Retinal pigment epithelial cell (primary cell): ENCODE results near the gene ITGA8.
"Not testable (repeated sequence)": the region's sequence is repeated elsewhere in the genome, so short reads cannot be mapped to it uniquely, and the experiment has no call there.

ENCODE experiments used
- DNase-seq: peaks from one replicate; pipeline ENCODE4 v3.0.0-alpha.2; 2010; ENCODE audit warnings: low read depth
- H3K4me3 ChIP-seq: 2 replicates; pipeline ENCODE4 v1.5.1; 2011; ENCODE audit warnings: mild to moderate bottlenecking, low read length, control low read depth, moderate library complexity
- CTCF ChIP-seq: conservative IDR thresholded peaks from 2 replicates; pipeline ENCODE4 v1.5.1; 2011; ENCODE audit warnings: low read depth, low read length, control low read depth, inconsistent platforms

Gene ITGA8

GRCh38 chr10:15719899-15720634 lies at the start of gene ITGA8:
TSS of gene ITGA8 (minus strand) at chr10:15719922. CDS start at chr10:15719771, 151 bp downstream.
- peak; percentile 34 for TF ChIP-seq CTCF
- no peak for DNase-seq
- peak within 1 kb of the TSS; percentile 8 for H3K4me3 ChIP-seq

- no peak overlapping the region for H3K4me3 ChIP-seq
- no peak for DNase-seq
- no peak for TF ChIP-seq CTCF
Measured at GRCh38 chr10:15764892-15765454, 45.3 kb upstream of the ITGA8 start.

GRCh38 chr10:15763006-15763405 lies 43.3 kb upstream of the ITGA8 start:
- DNase-seq, result no peak
- no peak for TF ChIP-seq CTCF
- H3K4me3 ChIP-seq, result no peak overlapping the region

GRCh38 chr10:15762239-15762638 lies 42.5 kb upstream of the ITGA8 start:
- not testable (repeated sequence) for H3K4me3 ChIP-seq, DNase-seq

- not testable (repeated sequence) for DNase-seq, H3K4me3 ChIP-seq
Measured at GRCh38 chr10:15761224-15761623, 41.5 kb upstream of the ITGA8 start.

- H3K4me3 ChIP-seq, result no peak overlapping the region
- no peak for DNase-seq
- no peak for TF ChIP-seq CTCF
Measured at GRCh38 chr10:15760681-15761080, 41.0 kb upstream of the ITGA8 start.

GRCh38 chr10:15759265-15759664 lies 39.5 kb upstream of the ITGA8 start:
- TF ChIP-seq CTCF, result no peak
- no peak overlapping the region for H3K4me3 ChIP-seq
- no peak for DNase-seq

- DNase-seq, result no peak
- H3K4me3 ChIP-seq, result no peak overlapping the region
- TF ChIP-seq CTCF, result no peak
Measured at GRCh38 chr10:15758618-15759017, 38.9 kb upstream of the ITGA8 start.
